GM23338 (cell line): Measurements from ENCODE around the gene NAA25. TPM values are rescaled to one million over a fixed set of nuclear protein-coding genes. Genes with fewer than 3 reads are reported as not detected.

Experiments
- ATAC-seq: fragments of 200-7000 bp; cut with Tn5 transposase; 3 replicates; pipeline ENCODE4 v1.9.1; 2020
- DNase-seq: peaks from one replicate; pipeline ENCODE4 v3.0.0-alpha.2; 2015; ENCODE audit warnings: low spot score
- H2AFZ ChIP-seq: fragments of 200-600 bp; sonication (generic); 2 replicates; pipeline ENCODE4 v1.8.0; 2016; ENCODE audit warnings: antibody characterized with exemption, mild to moderate bottlenecking, moderate library complexity
- H3F3A ChIP-seq: fragments of 200-600 bp; sonication (generic); replicated peaks from 2 replicates; pipeline ENCODE4 v1.8.0; 2017; ENCODE audit warnings: antibody characterized with exemption, mixed run types, low read depth
- H3K27ac ChIP-seq: fragments of 200-600 bp; sonication (generic); 2 replicates; pipeline ENCODE4 v1.6.1; 2016; ENCODE audit warnings: low read depth
- H3K27me3 ChIP-seq: fragments of 200-600 bp; sonication (generic); 2 replicates; pipeline ENCODE4 v1.8.0; 2016; ENCODE audit warnings: mild to moderate bottlenecking, mixed run types, moderate library complexity; ENCODE audit not compliant: insufficient read depth
- H3K36me3 ChIP-seq: fragments of 200-600 bp; sonication (generic); 2 replicates; pipeline ENCODE4 v1.8.0; 2016; ENCODE audit warnings: mild to moderate bottlenecking; ENCODE audit not compliant: insufficient read depth
- H3K4me1 ChIP-seq: fragments of 200-600 bp; sonication (generic); 2 replicates; pipeline ENCODE4 v1.8.0; 2016; ENCODE audit warnings: mild to moderate bottlenecking, moderate library complexity; ENCODE audit not compliant: insufficient read depth
- H3K4me2 ChIP-seq: fragments of 200-600 bp; sonication (generic); 2 replicates; pipeline ENCODE4 v1.7.1; 2017; ENCODE audit warnings: mixed run types
- H3K4me3 ChIP-seq: fragments of 200-600 bp; sonication (generic); 2 replicates; pipeline ENCODE4 v1.6.1; 2016; ENCODE audit warnings: mixed run types
- H3K79me2 ChIP-seq: fragments of 200-600 bp; sonication (generic); replicated peaks from 2 replicates; pipeline ENCODE4 v1.8.0; 2017; ENCODE audit warnings: mild to moderate bottlenecking; ENCODE audit not compliant: insufficient read depth
- H3K9me2 ChIP-seq: fragments of 200-600 bp; sonication (generic); 2 replicates; pipeline ENCODE4 v1.8.0; 2017; ENCODE audit not compliant: insufficient read depth
- H4K20me1 ChIP-seq: fragments of 200-600 bp; sonication (generic); replicated peaks from 2 replicates; pipeline ENCODE4 v1.8.0; 2017; ENCODE audit warnings: mild to moderate bottlenecking; ENCODE audit not compliant: insufficient read depth
- H3K27ac Mint-ChIP-seq: 2 replicates; pipeline ENCODE4 v1.8.0; 2020; ENCODE audit warnings: inconsistent platforms, mild to moderate bottlenecking, moderate library complexity, mixed read lengths
- H3K27me3 Mint-ChIP-seq: 3 replicates; pipeline ENCODE4 v1.8.0; 2022; ENCODE audit warnings: low read depth, mild to moderate bottlenecking, moderate library complexity, mixed read lengths, inconsistent platforms; ENCODE audit not compliant: insufficient read depth, poor library complexity
- H3K36me3 Mint-ChIP-seq: 3 replicates; pipeline ENCODE4 v1.8.0; 2021; ENCODE audit warnings: low read depth, mild to moderate bottlenecking, inconsistent platforms, moderate library complexity, mixed read lengths
- H3K4me1 Mint-ChIP-seq: 3 replicates; pipeline ENCODE4 v1.8.0; 2020; ENCODE audit warnings: mild to moderate bottlenecking, inconsistent platforms, mixed read lengths
- H3K4me3 Mint-ChIP-seq: 3 replicates; pipeline ENCODE4 v1.8.0; 2021; ENCODE audit warnings: moderate library complexity, mild to moderate bottlenecking, inconsistent platforms, mixed read lengths
- H3K9me3 Mint-ChIP-seq: 3 replicates; pipeline ENCODE4 v1.8.0; 2020; ENCODE audit warnings: moderate library complexity, mild to moderate bottlenecking, inconsistent platforms, mixed read lengths
- CREB1 ChIP-seq: fragments of 250-450 bp; sonication (Bioruptor Pico); IDR thresholded peaks from 2 replicates; pipeline ENCODE4 v1.5.0; 2020; ENCODE audit warnings: low read depth, mild to moderate bottlenecking, moderate library complexity
- EZH2 ChIP-seq: fragments of 200-600 bp; sonication (generic); IDR thresholded peaks from one replicate; pipeline ENCODE4 v1.8.0; 2017; ENCODE audit warnings: antibody characterized with exemption, mild to moderate bottlenecking, low read depth; ENCODE audit not compliant: unreplicated experiment
- EZH2phosphoT487 ChIP-seq: fragments of 200-600 bp; sonication (generic); IDR thresholded peaks from one replicate; pipeline ENCODE4 v1.8.1; 2018; ENCODE audit warnings: antibody characterized with exemption; ENCODE audit not compliant: unreplicated experiment
- JUNB ChIP-seq: IDR thresholded peaks from one replicate; pipeline ENCODE4 v1.6.1; 2016; ENCODE audit warnings: antibody characterized with exemption; ENCODE audit not compliant: unreplicated experiment
- NANOG ChIP-seq: IDR thresholded peaks from 2 replicates; pipeline ENCODE4 v1.6.1; 2016; ENCODE audit warnings: antibody characterized with exemption, borderline replicate concordance
- POLR2AphosphoS5 ChIP-seq: IDR thresholded peaks from 2 replicates; pipeline ENCODE4 v1.6.1; 2016; ENCODE audit warnings: antibody characterized with exemption, low read depth
- STAT1 ChIP-seq: IDR thresholded peaks from one replicate; pipeline ENCODE4 v1.6.1; 2016; ENCODE audit warnings: antibody characterized with exemption; ENCODE audit not compliant: unreplicated experiment
- ZNF114 ChIP-seq: fragments of 250-450 bp; sonication (Bioruptor Pico); IDR thresholded peaks from 2 replicates; pipeline ENCODE4 v1.5.0; 2020; ENCODE audit warnings: mild to moderate bottlenecking, moderate library complexity
- ZNF331 ChIP-seq: fragments of 250-450 bp; sonication (Bioruptor Pico); IDR thresholded peaks from 2 replicates; pipeline ENCODE4 v1.5.0; 2020; ENCODE audit warnings: low read depth, mild to moderate bottlenecking, moderate library complexity
- polyA plus RNA-seq: library from polyadenylated mRNA; unstranded; fragments of >200 nt; fragmentation: Nextera tagmentation; extraction: Ambion mirVana; gene quantifications from 2 replicates; pipeline ENCODE4 v1.2.1, GENCODE V29; 2016
- total RNA-seq: library from RNA; depleted of rRNA; stranded (reverse); fragments of >200 nt; shearing (Covaris generic); gene quantifications from 2 replicates; pipeline ENCODE4 v1.2.3, GENCODE V29; 2014
- TF ChIP-seq, protein P1 (sequence below), 2 experiments: fragments of 200-600 bp in 1 of 2; sonication (generic) in 1 of 2; conservative IDR thresholded peaks; 2 replicates each; pipeline versions ENCODE4 v1.5.1 to v1.6.1; 2016 to 2017; ENCODE audit warnings: antibody characterized with exemption in 2 of 2, low read depth in 2 of 2, mild to moderate bottlenecking in 2 of 2, moderate library complexity in 1 of 2
- TF ChIP-seq, protein P2 (sequence below): IDR thresholded peaks from 2 replicates; pipeline ENCODE4 v1.6.1; 2016; ENCODE audit warnings: antibody characterized with exemption
- TF ChIP-seq, protein P3 (sequence below): fragments of 250-450 bp; sonication (Bioruptor Pico); IDR thresholded peaks from 2 replicates; pipeline ENCODE4 v1.5.0; 2020; ENCODE audit warnings: mild to moderate bottlenecking, moderate library complexity
- TF ChIP-seq, protein P4 (sequence below): IDR thresholded peaks from one replicate; pipeline ENCODE4 v1.6.1; 2018; ENCODE audit warnings: antibody characterized with exemption; ENCODE audit not compliant: unreplicated experiment

Gene NAA25
- total and polyA plus RNA-seq, 2 experiments from 2014 or later = 49.0 to 55.1 TPM

DNA sequence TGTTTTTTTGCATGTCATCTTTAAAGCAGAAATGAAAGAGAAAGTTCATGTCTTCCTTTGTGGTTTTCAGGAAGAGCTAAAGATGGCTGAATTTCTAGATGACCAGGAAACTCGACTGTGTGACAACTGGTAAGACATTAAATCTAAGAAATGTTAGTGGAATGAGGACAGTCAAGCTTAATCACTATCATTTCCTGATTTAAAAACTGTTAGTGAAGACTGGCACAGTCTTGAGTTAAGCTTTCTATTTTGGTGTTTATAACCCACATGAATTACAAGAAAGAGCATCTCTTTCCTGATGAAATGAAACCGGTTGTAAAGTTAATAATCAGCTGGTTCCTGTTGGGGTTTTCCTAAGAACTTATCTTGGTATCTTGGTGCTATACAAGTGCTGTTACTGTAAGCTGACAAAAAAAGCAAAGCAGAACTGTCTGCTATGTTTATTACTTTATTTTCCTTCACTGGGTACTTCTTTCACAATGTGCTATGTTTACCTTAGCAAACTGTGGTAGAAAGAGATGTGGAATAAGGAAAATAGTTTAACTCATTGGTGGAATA is 21.9 kb upstream of the NAA25 start:
- DNase-seq (no peak), ATAC-seq (no peak)
- Histone ChIP-seq H3K4me3 (no peak overlapping the region), H3F3A (no peaks in the 10 kb centered on the region), H3K27me3 (no peaks in the 10 kb centered on the region), H4K20me1 (peaks cover 4% of the 10 kb centered on the region; the same call in 1 of the 2 replicates), H2AFZ (no peak overlapping the region), H3K27ac (no peak overlapping the region), H3K36me3 (0 out of 2 replicates have a peak, but pooled peaks cover 4% of the 10 kb centered on the region), H3K4me2 (no peak overlapping the region), H3K79me2 (peaks cover 14% of the 10 kb centered on the region), H3K4me1 (peaks cover 6% of the 10 kb centered on the region), H3K9me2 (no peaks in the 10 kb centered on the region)
- Mint-ChIP-seq H3K4me1 (peaks cover 8% of the 10 kb centered on the region), H3K36me3 (peaks cover 5% of the 10 kb centered on the region), H3K27ac (no peak overlapping the region), H3K4me3 (no peak overlapping the region), H3K9me3 (no peaks in the 10 kb centered on the region), H3K27me3 (peaks cover 5% of the 10 kb centered on the region)
- TF ChIP-seq, protein P1, sequence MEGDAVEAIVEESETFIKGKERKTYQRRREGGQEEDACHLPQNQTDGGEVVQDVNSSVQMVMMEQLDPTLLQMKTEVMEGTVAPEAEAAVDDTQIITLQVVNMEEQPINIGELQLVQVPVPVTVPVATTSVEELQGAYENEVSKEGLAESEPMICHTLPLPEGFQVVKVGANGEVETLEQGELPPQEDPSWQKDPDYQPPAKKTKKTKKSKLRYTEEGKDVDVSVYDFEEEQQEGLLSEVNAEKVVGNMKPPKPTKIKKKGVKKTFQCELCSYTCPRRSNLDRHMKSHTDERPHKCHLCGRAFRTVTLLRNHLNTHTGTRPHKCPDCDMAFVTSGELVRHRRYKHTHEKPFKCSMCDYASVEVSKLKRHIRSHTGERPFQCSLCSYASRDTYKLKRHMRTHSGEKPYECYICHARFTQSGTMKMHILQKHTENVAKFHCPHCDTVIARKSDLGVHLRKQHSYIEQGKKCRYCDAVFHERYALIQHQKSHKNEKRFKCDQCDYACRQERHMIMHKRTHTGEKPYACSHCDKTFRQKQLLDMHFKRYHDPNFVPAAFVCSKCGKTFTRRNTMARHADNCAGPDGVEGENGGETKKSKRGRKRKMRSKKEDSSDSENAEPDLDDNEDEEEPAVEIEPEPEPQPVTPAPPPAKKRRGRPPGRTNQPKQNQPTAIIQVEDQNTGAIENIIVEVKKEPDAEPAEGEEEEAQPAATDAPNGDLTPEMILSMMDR (conservative IDR thresholded peaks at IDR 0.05; ENCODE audit: low read depth in 2 of 2) = no peak
- TF ChIP-seq, protein P2, sequence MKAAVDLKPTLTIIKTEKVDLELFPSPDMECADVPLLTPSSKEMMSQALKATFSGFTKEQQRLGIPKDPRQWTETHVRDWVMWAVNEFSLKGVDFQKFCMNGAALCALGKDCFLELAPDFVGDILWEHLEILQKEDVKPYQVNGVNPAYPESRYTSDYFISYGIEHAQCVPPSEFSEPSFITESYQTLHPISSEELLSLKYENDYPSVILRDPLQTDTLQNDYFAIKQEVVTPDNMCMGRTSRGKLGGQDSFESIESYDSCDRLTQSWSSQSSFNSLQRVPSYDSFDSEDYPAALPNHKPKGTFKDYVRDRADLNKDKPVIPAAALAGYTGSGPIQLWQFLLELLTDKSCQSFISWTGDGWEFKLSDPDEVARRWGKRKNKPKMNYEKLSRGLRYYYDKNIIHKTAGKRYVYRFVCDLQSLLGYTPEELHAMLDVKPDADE = no peak
- TF ChIP-seq POLR2AphosphoS5 (no peak), CREB1 (CRISPR knock-in tag) (no peak), EZH2phosphoT487 (no peak), JUNB (no peak), NANOG (no peak), EZH2 (no peak), ZNF331 (CRISPR knock-in tag) (no peak), STAT1 (no peak), ZNF114 (CRISPR knock-in tag) (no peak)
- TF ChIP-seq, protein P3, sequence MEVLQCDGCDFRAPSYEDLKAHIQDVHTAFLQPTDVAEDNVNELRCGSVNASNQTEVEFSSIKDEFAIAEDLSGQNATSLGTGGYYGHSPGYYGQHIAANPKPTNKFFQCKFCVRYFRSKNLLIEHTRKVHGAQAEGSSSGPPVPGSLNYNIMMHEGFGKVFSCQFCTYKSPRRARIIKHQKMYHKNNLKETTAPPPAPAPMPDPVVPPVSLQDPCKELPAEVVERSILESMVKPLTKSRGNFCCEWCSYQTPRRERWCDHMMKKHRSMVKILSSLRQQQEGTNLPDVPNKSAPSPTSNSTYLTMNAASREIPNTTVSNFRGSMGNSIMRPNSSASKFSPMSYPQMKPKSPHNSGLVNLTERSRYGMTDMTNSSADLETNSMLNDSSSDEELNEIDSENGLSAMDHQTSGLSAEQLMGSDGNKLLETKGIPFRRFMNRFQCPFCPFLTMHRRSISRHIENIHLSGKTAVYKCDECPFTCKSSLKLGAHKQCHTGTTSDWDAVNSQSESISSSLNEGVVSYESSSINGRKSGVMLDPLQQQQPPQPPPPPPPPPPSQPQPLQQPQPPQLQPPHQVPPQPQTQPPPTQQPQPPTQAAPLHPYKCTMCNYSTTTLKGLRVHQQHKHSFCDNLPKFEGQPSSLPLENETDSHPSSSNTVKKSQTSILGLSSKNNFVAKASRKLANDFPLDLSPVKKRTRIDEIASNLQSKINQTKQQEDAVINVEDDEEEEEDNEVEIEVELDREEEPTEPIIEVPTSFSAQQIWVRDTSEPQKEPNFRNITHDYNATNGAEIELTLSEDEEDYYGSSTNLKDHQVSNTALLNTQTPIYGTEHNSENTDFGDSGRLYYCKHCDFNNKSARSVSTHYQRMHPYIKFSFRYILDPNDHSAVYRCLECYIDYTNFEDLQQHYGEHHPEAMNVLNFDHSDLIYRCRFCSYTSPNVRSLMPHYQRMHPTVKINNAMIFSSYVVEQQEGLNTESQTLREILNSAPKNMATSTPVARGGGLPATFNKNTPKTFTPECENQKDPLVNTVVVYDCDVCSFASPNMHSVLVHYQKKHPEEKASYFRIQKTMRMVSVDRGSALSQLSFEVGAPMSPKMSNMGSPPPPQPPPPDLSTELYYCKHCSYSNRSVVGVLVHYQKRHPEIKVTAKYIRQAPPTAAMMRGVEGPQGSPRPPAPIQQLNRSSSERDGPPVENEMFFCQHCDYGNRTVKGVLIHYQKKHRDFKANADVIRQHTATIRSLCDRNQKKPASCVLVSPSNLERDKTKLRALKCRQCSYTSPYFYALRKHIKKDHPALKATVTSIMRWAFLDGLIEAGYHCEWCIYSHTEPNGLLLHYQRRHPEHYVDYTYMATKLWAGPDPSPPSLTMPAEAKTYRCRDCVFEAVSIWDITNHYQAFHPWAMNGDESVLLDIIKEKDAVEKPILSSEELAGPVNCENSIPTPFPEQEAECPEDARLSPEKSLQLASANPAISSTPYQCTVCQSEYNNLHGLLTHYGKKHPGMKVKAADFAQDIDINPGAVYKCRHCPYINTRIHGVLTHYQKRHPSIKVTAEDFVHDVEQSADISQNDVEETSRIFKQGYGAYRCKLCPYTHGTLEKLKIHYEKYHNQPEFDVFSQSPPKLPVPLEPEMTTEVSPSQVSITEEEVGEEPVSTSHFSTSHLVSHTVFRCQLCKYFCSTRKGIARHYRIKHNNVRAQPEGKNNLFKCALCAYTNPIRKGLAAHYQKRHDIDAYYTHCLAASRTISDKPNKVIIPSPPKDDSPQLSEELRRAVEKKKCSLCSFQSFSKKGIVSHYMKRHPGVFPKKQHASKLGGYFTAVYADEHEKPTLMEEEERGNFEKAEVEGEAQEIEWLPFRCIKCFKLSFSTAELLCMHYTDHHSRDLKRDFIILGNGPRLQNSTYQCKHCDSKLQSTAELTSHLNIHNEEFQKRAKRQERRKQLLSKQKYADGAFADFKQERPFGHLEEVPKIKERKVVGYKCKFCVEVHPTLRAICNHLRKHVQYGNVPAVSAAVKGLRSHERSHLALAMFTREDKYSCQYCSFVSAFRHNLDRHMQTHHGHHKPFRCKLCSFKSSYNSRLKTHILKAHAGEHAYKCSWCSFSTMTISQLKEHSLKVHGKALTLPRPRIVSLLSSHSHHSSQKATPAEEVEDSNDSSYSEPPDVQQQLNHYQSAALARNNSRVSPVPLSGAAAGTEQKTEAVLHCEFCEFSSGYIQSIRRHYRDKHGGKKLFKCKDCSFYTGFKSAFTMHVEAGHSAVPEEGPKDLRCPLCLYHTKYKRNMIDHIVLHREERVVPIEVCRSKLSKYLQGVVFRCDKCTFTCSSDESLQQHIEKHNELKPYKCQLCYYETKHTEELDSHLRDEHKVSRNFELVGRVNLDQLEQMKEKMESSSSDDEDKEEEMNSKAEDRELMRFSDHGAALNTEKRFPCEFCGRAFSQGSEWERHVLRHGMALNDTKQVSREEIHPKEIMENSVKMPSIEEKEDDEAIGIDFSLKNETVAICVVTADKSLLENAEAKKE (CRISPR knock-in tag) = no peak
- TF ChIP-seq, protein P4, sequence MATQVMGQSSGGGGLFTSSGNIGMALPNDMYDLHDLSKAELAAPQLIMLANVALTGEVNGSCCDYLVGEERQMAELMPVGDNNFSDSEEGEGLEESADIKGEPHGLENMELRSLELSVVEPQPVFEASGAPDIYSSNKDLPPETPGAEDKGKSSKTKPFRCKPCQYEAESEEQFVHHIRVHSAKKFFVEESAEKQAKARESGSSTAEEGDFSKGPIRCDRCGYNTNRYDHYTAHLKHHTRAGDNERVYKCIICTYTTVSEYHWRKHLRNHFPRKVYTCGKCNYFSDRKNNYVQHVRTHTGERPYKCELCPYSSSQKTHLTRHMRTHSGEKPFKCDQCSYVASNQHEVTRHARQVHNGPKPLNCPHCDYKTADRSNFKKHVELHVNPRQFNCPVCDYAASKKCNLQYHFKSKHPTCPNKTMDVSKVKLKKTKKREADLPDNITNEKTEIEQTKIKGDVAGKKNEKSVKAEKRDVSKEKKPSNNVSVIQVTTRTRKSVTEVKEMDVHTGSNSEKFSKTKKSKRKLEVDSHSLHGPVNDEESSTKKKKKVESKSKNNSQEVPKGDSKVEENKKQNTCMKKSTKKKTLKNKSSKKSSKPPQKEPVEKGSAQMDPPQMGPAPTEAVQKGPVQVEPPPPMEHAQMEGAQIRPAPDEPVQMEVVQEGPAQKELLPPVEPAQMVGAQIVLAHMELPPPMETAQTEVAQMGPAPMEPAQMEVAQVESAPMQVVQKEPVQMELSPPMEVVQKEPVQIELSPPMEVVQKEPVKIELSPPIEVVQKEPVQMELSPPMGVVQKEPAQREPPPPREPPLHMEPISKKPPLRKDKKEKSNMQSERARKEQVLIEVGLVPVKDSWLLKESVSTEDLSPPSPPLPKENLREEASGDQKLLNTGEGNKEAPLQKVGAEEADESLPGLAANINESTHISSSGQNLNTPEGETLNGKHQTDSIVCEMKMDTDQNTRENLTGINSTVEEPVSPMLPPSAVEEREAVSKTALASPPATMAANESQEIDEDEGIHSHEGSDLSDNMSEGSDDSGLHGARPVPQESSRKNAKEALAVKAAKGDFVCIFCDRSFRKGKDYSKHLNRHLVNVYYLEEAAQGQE = no peak
